ENCODE data around the gene NAA30.

Gene NAA30

GRCh38 chr14:57392830-57393229, 2.4 kb downstream of the NAA30 start:
- no peak for DNase-seq (ENCODE audit: low read depth in 2 of 2)

GRCh38 chr14:57400556-57401494, 10.4 kb downstream of the NAA30 start:
- no peak for DNase-seq (ENCODE audit: low read depth in 2 of 2)

GRCh38 chr14:57401501-57401900, 11.1 kb downstream of the NAA30 start:
- DNase-seq (ENCODE audit: low read depth in 2 of 2) = no peak

- no peak for DNase-seq (ENCODE audit: low read depth in 2 of 2)
Measured at GRCh38 chr14:57402173-57402852, 11.9 kb downstream of the NAA30 start.

GRCh38 chr14:57403521-57403864, 13.1 kb downstream of the NAA30 start:
- DNase-seq (ENCODE audit: low read depth in 2 of 2) = no peak

- DNase-seq (ENCODE audit: low read depth in 2 of 2) = no peak
Measured at GRCh38 chr14:57405562-57405961, 15.2 kb downstream of the NAA30 start.

GRCh38 chr14:57408037-57408436, 17.7 kb downstream of the NAA30 start:
- no peak for DNase-seq (ENCODE audit: low read depth in 2 of 2)

GRCh38 chr14:57408634-57409033, 18.2 kb downstream of the NAA30 start:
- no peak for DNase-seq (ENCODE audit: low read depth in 2 of 2)

GRCh38 chr14:57412341-57412740, 22.0 kb downstream of the NAA30 start:
- DNase-seq (ENCODE audit: low read depth in 2 of 2) = no peak

- no peak for DNase-seq (ENCODE audit: low read depth in 2 of 2)
Measured at GRCh38 chr14:57413849-57414248, 23.5 kb downstream of the NAA30 start.

GRCh38 chr14:57417228-57417627, 26.8 kb downstream of the NAA30 start:
- DNase-seq (ENCODE audit: low read depth in 2 of 2) = no peak

GRCh38 chr14:57418999-57419398, 28.6 kb downstream of the NAA30 start:
- DNase-seq (ENCODE audit: low read depth in 2 of 2) = no peak

GRCh38 chr14:57420033-57420432, 29.6 kb downstream of the NAA30 start:
- no peak for DNase-seq (ENCODE audit: low read depth in 2 of 2)

GRCh38 chr14:57420986-57421385, 30.6 kb downstream of the NAA30 start:
- no peak for DNase-seq (ENCODE audit: low read depth in 2 of 2)

GRCh38 chr14:57435923-57436322, 45.5 kb downstream of the NAA30 start:
- no peak for DNase-seq (ENCODE audit: low read depth in 2 of 2)

GRCh38 chr14:57461777-57462320, 71.5 kb downstream of the NAA30 start:
- no peak for DNase-seq (ENCODE audit: low read depth in 2 of 2)

GRCh38 chr14:57462551-57462950, 72.2 kb downstream of the NAA30 start:
- no peak for DNase-seq (ENCODE audit: low read depth in 2 of 2)

- no peak for DNase-seq (ENCODE audit: low read depth in 2 of 2)
Measured at GRCh38 chr14:57464008-57464730, 73.8 kb downstream of the NAA30 start.
